Chondrocyte (in vitro differentiated cells): Measurements from ENCODE around the gene ZSWIM7. TPM values are rescaled to one million over a fixed set of nuclear protein-coding genes. Genes with fewer than 3 reads are reported as not detected.
A peak's percentile ranks its signal among the peaks of the same experiment; 100 is the strongest.

Experiments used
- DNase-seq: peaks from one replicate; pipeline ENCODE4 v3.0.0; 2021; ENCODE audit warnings: mixed read lengths, low spot score
- H3K27ac Mint-ChIP-seq: one replicate; pipeline ENCODE4 v1.8.0; 2021; ENCODE audit warnings: mild to moderate bottlenecking, moderate library complexity, mixed read lengths; ENCODE audit not compliant: unreplicated experiment
- H3K27me3 Mint-ChIP-seq: 2 replicates; pipeline ENCODE4 v1.8.0; 2021; ENCODE audit warnings: low read depth, mixed read lengths
- H3K36me3 Mint-ChIP-seq: 2 replicates; pipeline ENCODE4 v1.8.0; 2021; ENCODE audit warnings: low read depth, mixed read lengths
- H3K4me1 Mint-ChIP-seq: 2 replicates; pipeline ENCODE4 v1.8.0; 2021; ENCODE audit warnings: low read depth, mild to moderate bottlenecking, mixed read lengths
- H3K4me3 Mint-ChIP-seq: one replicate; pipeline ENCODE4 v1.8.0; 2021; ENCODE audit warnings: mild to moderate bottlenecking, moderate library complexity, mixed read lengths; ENCODE audit not compliant: unreplicated experiment
- H3K9me3 Mint-ChIP-seq: 2 replicates; pipeline ENCODE4 v1.8.0; 2021; ENCODE audit warnings: low read depth, mixed read lengths
- total RNA-seq: library from RNA; stranded (reverse); gene quantifications from 3 replicates; pipeline ENCODE4 v1.2.1, GENCODE V29; 2021
- TF ChIP-seq, protein P1 (sequence below): fragments of 200-600 bp; sonication (generic); IDR thresholded peaks from 2 replicates; pipeline ENCODE4 v1.5.0; 2021; ENCODE audit warnings: antibody characterized with exemption, mild to moderate bottlenecking, moderate library complexity

Gene ZSWIM7
- total RNA-seq, 1 donor from 2014 or later: 16.7 TPM

DNA sequence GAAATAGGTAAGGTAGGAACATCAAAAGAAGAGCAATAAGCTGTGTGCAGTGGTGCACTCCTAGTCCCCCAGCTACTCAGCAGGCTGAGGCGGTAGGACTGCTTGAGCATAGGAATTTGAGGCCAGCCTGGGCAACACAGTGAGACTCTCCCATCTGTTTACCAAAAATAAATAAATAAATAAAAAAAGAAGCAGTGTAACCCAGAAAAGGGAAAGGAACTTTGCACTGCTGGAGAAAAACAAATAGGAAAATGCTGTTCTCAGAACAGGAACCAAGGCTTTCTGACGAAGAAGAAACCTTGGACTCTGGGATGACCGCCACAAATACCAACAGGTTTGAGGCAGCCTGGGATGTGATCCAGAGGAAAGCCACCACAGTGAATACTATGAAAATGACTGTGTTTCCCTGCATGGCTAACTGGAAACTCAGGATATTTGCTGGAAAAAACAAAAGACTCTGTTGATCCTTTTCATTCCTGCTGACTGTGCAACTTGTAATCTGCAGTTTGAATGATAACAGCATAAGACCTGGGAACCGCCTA lies 41.3 kb upstream of the ZSWIM7 start:
- Mint-ChIP-seq H3K27me3 (no peaks in the 10 kb centered on the region), H3K9me3 (peaks cover 6% of the 10 kb centered on the region), H3K36me3 (peaks cover 46% of the 10 kb centered on the region), H3K4me1 (peaks cover 10% of the 10 kb centered on the region), H3K4me3 (no peak overlapping the region), H3K27ac (no peak overlapping the region)
- DNase-seq: no peak
- TF ChIP-seq, protein P1, sequence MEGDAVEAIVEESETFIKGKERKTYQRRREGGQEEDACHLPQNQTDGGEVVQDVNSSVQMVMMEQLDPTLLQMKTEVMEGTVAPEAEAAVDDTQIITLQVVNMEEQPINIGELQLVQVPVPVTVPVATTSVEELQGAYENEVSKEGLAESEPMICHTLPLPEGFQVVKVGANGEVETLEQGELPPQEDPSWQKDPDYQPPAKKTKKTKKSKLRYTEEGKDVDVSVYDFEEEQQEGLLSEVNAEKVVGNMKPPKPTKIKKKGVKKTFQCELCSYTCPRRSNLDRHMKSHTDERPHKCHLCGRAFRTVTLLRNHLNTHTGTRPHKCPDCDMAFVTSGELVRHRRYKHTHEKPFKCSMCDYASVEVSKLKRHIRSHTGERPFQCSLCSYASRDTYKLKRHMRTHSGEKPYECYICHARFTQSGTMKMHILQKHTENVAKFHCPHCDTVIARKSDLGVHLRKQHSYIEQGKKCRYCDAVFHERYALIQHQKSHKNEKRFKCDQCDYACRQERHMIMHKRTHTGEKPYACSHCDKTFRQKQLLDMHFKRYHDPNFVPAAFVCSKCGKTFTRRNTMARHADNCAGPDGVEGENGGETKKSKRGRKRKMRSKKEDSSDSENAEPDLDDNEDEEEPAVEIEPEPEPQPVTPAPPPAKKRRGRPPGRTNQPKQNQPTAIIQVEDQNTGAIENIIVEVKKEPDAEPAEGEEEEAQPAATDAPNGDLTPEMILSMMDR: no peak

DNA sequence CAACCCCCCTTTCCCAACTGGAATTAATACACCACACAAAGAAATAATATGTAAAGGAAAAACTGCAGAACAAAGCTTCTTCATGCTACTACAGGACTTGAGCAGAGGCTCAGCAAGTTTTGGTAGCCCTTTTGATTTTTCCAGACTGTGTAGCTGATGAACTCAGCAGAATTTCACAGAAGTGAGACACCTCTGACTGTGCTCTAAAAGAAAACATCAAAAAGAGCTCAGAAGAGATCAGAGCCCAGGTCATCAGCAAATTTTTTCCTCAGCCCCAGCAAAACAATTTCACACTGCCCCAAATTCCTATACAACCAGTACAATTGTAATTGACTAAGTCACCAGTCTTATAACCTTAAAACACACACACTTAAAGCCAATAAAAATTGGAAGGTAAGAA lies 38.1 kb upstream of the ZSWIM7 start:
- Mint-ChIP-seq H3K36me3 (peaks cover 50% of the 10 kb centered on the region), H3K27ac (peak overlapping the region; percentile 38)

DNA sequence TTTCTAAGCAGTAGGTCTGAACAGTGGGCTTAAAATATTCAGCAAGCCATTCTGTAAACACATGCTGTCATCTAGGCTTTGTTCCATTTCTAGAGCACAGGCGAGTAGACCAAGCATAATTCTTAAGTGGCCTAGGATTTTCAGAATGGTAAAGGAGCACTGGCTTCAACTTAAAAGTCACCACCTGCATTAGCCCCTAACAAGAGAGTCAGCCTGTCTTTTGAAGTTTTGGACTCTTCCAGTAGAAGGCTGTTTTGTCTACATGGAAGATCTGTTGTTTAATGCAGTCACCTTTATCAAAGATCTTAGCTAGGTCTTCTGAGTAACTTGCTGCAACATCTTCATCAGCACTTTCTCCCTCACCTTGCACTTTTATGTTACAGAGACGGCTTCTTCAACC lies 36.8 kb upstream of the ZSWIM7 start:
- Mint-ChIP-seq H3K36me3 (peaks cover 50% of the 10 kb centered on the region), H3K4me1 (peaks cover 10% of the 10 kb centered on the region), H3K4me3 (no peak overlapping the region), H3K27ac (no peak overlapping the region), H3K27me3 (no peaks in the 10 kb centered on the region), H3K9me3 (peaks cover 7% of the 10 kb centered on the region)
- TF ChIP-seq, protein P1: no peak
- no peak for DNase-seq

More for the DNA sequence above, 38.1 kb upstream of the ZSWIM7 start:
- no peaks in the 10 kb centered on the region for H3K27me3 Mint-ChIP-seq
- peaks cover 10% of the 10 kb centered on the region for H3K4me1 Mint-ChIP-seq
- peaks cover 7% of the 10 kb centered on the region for H3K9me3 Mint-ChIP-seq
- DNase-seq: no peak
- TF ChIP-seq, protein P1: no peak
- no peak overlapping the region for H3K4me3 Mint-ChIP-seq

DNA sequence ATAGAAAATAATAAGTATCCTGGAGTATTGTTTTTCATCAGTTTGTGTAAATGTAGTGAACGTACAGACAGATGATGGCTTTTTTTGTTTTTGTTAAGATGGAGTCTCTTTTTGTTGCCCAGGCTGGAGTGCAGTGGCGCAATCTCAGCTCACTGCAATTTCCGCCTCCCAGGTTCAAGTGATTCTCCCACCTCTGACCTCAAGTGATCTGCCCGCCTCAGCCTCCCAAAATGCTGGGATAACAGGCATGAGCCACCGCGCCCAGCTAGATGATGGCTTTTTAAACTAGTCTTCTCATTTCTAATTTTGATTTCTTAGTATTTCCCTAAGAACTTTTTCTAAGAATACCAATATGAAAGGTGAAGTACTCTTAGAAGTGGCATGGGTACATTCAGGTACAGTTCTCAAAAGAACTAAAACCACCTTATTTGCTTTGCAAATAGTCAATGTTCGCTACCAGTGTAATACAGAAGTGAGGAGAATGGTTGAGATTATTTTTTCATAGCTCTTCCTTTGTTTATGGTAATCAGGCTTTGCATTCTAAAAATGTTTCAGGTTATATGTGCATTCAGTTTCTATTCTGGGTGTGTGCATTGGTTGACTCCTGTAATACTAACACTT lies 34.3 kb upstream of the ZSWIM7 start:
- Mint-ChIP-seq H3K27me3 (no peaks in the 10 kb centered on the region), H3K4me1 (peaks cover 17% of the 10 kb centered on the region), H3K27ac (no peak overlapping the region), H3K9me3 (peaks cover 7% of the 10 kb centered on the region), H3K36me3 (peaks cover 46% of the 10 kb centered on the region), H3K4me3 (no peak overlapping the region)
- no peak for DNase-seq
- TF ChIP-seq, protein P1: no peak

DNA sequence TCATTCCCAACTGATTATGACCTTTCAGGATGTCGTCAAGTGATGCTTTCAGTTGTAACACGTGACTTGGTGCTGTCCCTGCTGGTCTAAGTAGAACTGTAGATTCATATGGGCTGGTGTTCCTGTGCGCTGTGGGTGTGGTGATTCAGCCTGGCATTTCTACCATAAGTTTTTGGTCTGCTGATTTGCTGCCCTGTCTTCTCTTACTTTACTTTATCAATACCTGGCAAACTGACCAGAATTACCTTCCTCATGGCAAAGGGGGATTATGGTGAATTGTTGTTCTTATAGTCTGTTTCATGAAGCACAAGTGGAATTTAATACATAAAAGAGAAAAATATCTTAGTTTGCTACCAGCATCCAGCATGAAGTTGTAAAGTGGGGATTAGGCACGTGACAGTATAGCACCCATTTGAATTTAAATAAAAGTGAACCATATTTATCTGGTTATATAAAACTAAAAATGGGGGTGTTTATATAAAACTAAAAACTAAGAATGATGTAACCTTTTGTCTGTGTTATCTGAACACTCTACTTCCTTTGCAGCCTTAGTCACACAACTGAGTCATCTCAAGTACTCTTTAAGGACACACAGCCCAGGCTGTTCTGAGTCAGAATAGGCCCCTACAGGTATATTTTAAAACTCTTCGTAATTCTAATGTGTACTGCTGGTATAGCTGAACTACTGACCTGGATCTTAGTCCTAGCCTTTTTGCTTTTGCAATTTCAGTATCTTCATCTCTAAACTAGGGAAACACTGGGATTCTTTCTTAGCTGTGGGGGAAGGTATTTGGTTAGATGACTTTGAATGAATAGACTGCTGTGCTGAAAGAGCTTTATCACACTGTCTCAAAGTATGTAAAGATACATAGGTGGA lies 28.4 kb upstream of the ZSWIM7 start:
- Mint-ChIP-seq H3K9me3 (no peaks in the 10 kb centered on the region), H3K36me3 (peaks cover 46% of the 10 kb centered on the region), H3K4me1 (peaks cover 32% of the 10 kb centered on the region), H3K4me3 (no peak overlapping the region), H3K27me3 (no peaks in the 10 kb centered on the region), H3K27ac (peak overlapping the region; percentile 94)
- TF ChIP-seq, protein P1: peak; percentile 25
- no peak for DNase-seq
